ENCODE data around the gene ENOX1. TPM values are rescaled to one million over a fixed set of nuclear protein-coding genes. Genes with fewer than 3 reads are reported as not detected.
A peak's percentile ranks its signal among the peaks of the same experiment; 100 is the strongest.

Gene ENOX1
- total RNA-seq, 1 donor from 2014 or later, result 0.79 TPM

- H3K27me3 ChIP-seq (ENCODE audit: control insufficient read depth, insufficient read depth, low read length), result no peaks in the 10 kb centered on the region
- FAIRE-seq (no peak), DNase-seq (ENCODE audit: low read depth) (no peak)
- H3K4me3 ChIP-seq (ENCODE audit: low read depth, low read length), result no peak overlapping the region
- no peaks in the 10 kb centered on the region for H3K36me3 ChIP-seq (ENCODE audit: control insufficient read depth, insufficient read depth, low read length)
- TF ChIP-seq, protein P1, sequence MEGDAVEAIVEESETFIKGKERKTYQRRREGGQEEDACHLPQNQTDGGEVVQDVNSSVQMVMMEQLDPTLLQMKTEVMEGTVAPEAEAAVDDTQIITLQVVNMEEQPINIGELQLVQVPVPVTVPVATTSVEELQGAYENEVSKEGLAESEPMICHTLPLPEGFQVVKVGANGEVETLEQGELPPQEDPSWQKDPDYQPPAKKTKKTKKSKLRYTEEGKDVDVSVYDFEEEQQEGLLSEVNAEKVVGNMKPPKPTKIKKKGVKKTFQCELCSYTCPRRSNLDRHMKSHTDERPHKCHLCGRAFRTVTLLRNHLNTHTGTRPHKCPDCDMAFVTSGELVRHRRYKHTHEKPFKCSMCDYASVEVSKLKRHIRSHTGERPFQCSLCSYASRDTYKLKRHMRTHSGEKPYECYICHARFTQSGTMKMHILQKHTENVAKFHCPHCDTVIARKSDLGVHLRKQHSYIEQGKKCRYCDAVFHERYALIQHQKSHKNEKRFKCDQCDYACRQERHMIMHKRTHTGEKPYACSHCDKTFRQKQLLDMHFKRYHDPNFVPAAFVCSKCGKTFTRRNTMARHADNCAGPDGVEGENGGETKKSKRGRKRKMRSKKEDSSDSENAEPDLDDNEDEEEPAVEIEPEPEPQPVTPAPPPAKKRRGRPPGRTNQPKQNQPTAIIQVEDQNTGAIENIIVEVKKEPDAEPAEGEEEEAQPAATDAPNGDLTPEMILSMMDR (IDR thresholded peaks at IDR 0.05; ENCODE audit: insufficient read depth, low read length, severe bottlenecking), result no peak
Observed at GRCh38 chr13:43546816-43547215, 240.0 kb downstream of the ENOX1 start.

- DNase-seq (ENCODE audit: low read depth) (no peak), FAIRE-seq (no peak)
- no peak overlapping the region for H3K4me3 ChIP-seq (ENCODE audit: low read depth, low read length)
- no peaks in the 10 kb centered on the region for H3K27me3 ChIP-seq (ENCODE audit: control insufficient read depth, insufficient read depth, low read length)
- H3K36me3 ChIP-seq (ENCODE audit: control insufficient read depth, insufficient read depth, low read length), result no peaks in the 10 kb centered on the region
- TF ChIP-seq, protein P1 (IDR thresholded peaks at IDR 0.05; ENCODE audit: insufficient read depth, low read length, severe bottlenecking), result no peak
Observed at GRCh38 chr13:43546251-43546650, 240.5 kb downstream of the ENOX1 start.

- no peak for FAIRE-seq
- H3K4me3 ChIP-seq (ENCODE audit: low read depth, low read length), result no peak overlapping the region
- no peaks in the 10 kb centered on the region for H3K36me3 ChIP-seq (ENCODE audit: control insufficient read depth, insufficient read depth, low read length)
- TF ChIP-seq, protein P1 (IDR thresholded peaks at IDR 0.05; ENCODE audit: insufficient read depth, low read length, severe bottlenecking), result no peak
- no peaks in the 10 kb centered on the region for H3K27me3 ChIP-seq (ENCODE audit: control insufficient read depth, insufficient read depth, low read length)
- no peak for DNase-seq (ENCODE audit: low read depth)
Observed at GRCh38 chr13:43545317-43545874, 241.4 kb downstream of the ENOX1 start.

GRCh38 chr13:43544631-43545030 lies 242.1 kb downstream of the ENOX1 start:
- no peak for FAIRE-seq
- Histone ChIP-seq H3K4me3 (ENCODE audit: low read depth, low read length) (no peak overlapping the region), H3K36me3 (ENCODE audit: control insufficient read depth, insufficient read depth, low read length) (no peaks in the 10 kb centered on the region), H3K27me3 (ENCODE audit: control insufficient read depth, insufficient read depth, low read length) (no peaks in the 10 kb centered on the region)
- TF ChIP-seq, protein P1 (IDR thresholded peaks at IDR 0.05; ENCODE audit: insufficient read depth, low read length, severe bottlenecking), result no peak
- no peak for DNase-seq (ENCODE audit: low read depth)

DNA sequence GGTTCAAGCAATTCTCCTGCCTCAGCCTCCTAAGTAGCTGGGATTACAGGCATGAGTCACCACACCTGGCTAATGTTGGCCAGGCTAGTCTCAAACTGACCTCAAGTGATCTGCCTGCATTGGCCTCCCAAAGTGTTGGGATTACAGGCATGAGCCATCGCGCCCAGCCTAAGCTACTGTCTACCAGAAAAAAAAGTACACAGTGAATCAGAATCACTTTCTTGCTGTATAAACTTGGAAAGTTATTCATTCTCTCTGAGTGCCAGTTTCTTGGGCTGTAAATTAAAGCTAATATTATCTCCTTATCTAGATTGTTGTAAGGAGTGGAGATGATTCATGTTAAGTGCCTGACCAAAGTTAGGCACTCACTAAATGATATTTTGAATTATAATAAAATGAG lies 242.8 kb downstream of the ENOX1 start:
- DNase-seq (ENCODE audit: low read depth), result peak; percentile 59
- H3K27me3 ChIP-seq (ENCODE audit: control insufficient read depth, insufficient read depth, low read length), result no peaks in the 10 kb centered on the region
- no peaks in the 10 kb centered on the region for H3K36me3 ChIP-seq (ENCODE audit: control insufficient read depth, insufficient read depth, low read length)
- TF ChIP-seq, protein P1 (IDR thresholded peaks at IDR 0.05; ENCODE audit: insufficient read depth, low read length, severe bottlenecking), result no peak
- FAIRE-seq, result no peak
- no peak overlapping the region for H3K4me3 ChIP-seq (ENCODE audit: low read depth, low read length)

DNA sequence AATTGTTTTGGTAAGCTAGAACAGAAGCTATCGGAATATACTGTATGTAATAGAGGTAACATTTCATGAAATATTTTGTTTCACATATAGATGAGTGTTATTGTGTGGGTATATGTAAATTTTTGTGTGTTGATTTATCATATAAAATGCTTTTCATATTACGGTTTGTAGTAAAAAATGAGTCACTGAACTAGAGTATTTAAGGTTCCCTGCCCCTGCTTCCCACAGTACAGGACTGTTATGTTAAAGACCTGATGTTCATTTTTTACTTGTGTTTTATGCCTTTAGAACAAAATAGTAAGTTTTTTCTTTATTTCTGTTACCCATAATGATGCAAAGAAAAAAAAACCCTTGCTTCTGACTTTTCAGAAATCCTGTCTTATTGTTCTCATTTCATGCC lies 243.4 kb downstream of the ENOX1 start:
- TF ChIP-seq, protein P1 (IDR thresholded peaks at IDR 0.05; ENCODE audit: insufficient read depth, low read length, severe bottlenecking), result no peak
- FAIRE-seq, result no peak
- no peaks in the 10 kb centered on the region for H3K27me3 ChIP-seq (ENCODE audit: control insufficient read depth, insufficient read depth, low read length)
- DNase-seq (ENCODE audit: low read depth), result peak; percentile 8
- H3K4me3 ChIP-seq (ENCODE audit: low read depth, low read length), result no peak overlapping the region
- no peaks in the 10 kb centered on the region for H3K36me3 ChIP-seq (ENCODE audit: control insufficient read depth, insufficient read depth, low read length)

Measured in bronchial epithelial cell (primary cell).